ENCODE measurements around the gene RNF133. TPM values are rescaled to one million over a fixed set of nuclear protein-coding genes. Genes with fewer than 3 reads are reported as not detected.

RNF133 gene
- total RNA-seq, 1 experiment from 2014 or later: not detected

Other genes starting within 250 kb of the RNF133 start
- 0.54 TPM in 1 of 2 replicates, not detected in the other for gene RNF148, start 3.8 kb upstream of the RNF133 start, total RNA-seq (2014; rRNA removed; shearing (Covaris generic))
- gene CADPS2, start 187.3 kb upstream of the RNF133 start, total RNA-seq (2014; rRNA removed; shearing (Covaris generic)): 12.2 and 15.1 TPM in 2 replicates